ENCODE measurements around the gene ARHGAP20.
A peak's percentile ranks its signal among the peaks of the same experiment; 100 is the strongest.

Gene ARHGAP20

DNA sequence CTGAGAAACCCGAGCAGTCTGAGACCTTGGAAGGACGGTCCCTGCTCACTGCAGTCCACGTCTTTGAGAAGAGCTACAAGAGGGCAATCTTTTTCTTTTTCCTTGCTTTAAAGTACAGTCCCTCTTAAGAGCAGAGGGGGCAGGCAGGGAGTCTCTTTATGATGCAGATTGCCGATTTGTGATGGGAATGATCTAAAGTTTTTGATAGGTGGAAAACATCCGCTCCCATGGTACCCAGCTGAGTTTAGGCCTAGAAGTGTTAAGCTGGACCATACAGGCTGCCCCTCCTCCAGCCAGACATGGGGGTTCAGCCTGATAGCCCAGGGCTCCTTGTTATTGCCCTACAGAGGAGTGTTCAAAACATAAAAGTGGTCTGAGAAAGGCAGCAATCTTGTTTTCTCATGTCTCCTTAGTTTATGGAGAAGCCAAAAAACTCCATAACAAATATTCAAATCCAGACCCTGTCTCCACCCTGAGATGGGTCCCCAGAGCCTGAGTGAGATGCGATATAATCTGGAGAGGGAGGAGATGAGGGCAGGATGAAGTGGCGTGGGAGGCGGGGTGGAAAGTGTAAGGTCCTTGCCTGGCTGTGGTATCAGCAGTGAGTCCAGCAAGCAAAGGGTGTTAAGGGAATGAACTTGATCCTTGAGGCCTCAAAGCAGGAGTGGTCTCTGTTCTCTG is 147.4 kb downstream of the ARHGAP20 start:
- peak overlapping the region; percentile 22 for H3K4me3 ChIP-seq (ENCODE audit: low read depth, low read length)
- H3K9me3 ChIP-seq (ENCODE audit: control insufficient read depth, insufficient read depth, low read length), result no peaks in the 10 kb centered on the region
- no peaks in the 10 kb centered on the region for H3K27me3 ChIP-seq (ENCODE audit: control insufficient read depth, insufficient read depth, low read length)
- H3K36me3 ChIP-seq (ENCODE audit: control insufficient read depth, insufficient read depth, low read length), result no peaks in the 10 kb centered on the region
- H3K4me1 ChIP-seq (ENCODE audit: control insufficient read depth, insufficient read depth, low read length), result peaks cover 13% of the 10 kb centered on the region
- no peak overlapping the region for H3K9ac ChIP-seq (ENCODE audit: low read depth, low read length)

- H3K36me3 ChIP-seq (ENCODE audit: control insufficient read depth, insufficient read depth, low read length), result no peaks in the 10 kb centered on the region
- no peak overlapping the region for H3K4me3 ChIP-seq (ENCODE audit: low read depth, low read length)
- H3K9me3 ChIP-seq (ENCODE audit: control insufficient read depth, insufficient read depth, low read length), result no peaks in the 10 kb centered on the region
- H3K9ac ChIP-seq (ENCODE audit: low read depth, low read length), result no peak overlapping the region
- H3K27me3 ChIP-seq (ENCODE audit: control insufficient read depth, insufficient read depth, low read length), result no peaks in the 10 kb centered on the region
- H3K4me1 ChIP-seq (ENCODE audit: control insufficient read depth, insufficient read depth, low read length), result no peaks in the 10 kb centered on the region
These were observed 167.5 kb downstream of the ARHGAP20 start for GRCh38 chr11:110544779-110545178.

DNA sequence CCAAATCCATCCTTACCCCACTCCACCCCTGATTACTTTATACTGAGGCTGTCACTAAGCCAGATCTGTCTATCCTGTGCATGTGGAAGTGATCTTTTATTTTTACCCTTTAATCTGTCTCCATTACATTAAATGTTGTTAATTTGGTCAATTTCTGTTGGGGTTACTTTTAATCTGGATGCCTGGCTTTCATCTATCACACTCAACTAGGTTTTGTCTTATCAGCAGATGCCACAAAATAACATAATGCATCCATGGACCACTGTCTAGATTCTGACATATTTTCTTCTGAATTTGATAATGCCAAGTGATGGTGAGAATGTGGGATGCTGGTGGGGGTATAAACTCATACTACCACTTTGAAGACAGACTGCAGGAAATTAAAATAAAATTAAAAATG is 174.1 kb downstream of the ARHGAP20 start:
- no peaks in the 10 kb centered on the region for H3K27me3 ChIP-seq (ENCODE audit: control insufficient read depth, insufficient read depth, low read length)
- H3K9me3 ChIP-seq (ENCODE audit: control insufficient read depth, insufficient read depth, low read length), result no peaks in the 10 kb centered on the region
- H3K4me3 ChIP-seq (ENCODE audit: low read depth, low read length), result no peak overlapping the region
- H3K4me1 ChIP-seq (ENCODE audit: control insufficient read depth, insufficient read depth, low read length), result no peaks in the 10 kb centered on the region
- no peaks in the 10 kb centered on the region for H3K36me3 ChIP-seq (ENCODE audit: control insufficient read depth, insufficient read depth, low read length)
- no peak overlapping the region for H3K9ac ChIP-seq (ENCODE audit: low read depth, low read length)

GRCh38 chr11:110530900-110531741 is 181.1 kb downstream of the ARHGAP20 start:
- H3K4me3 ChIP-seq (ENCODE audit: low read depth, low read length), result no peak overlapping the region
- no peaks in the 10 kb centered on the region for H3K27me3 ChIP-seq (ENCODE audit: control insufficient read depth, insufficient read depth, low read length)
- H3K36me3 ChIP-seq (ENCODE audit: control insufficient read depth, insufficient read depth, low read length), result no peaks in the 10 kb centered on the region
- H3K4me1 ChIP-seq (ENCODE audit: control insufficient read depth, insufficient read depth, low read length), result no peaks in the 10 kb centered on the region
- no peak overlapping the region for H3K9ac ChIP-seq (ENCODE audit: low read depth, low read length)
- H3K9me3 ChIP-seq (ENCODE audit: control insufficient read depth, insufficient read depth, low read length), result no peaks in the 10 kb centered on the region

- H3K9me3 ChIP-seq (ENCODE audit: control insufficient read depth, insufficient read depth, low read length), result no peaks in the 10 kb centered on the region
- no peak overlapping the region for H3K4me3 ChIP-seq (ENCODE audit: low read depth, low read length)
- H3K36me3 ChIP-seq (ENCODE audit: control insufficient read depth, insufficient read depth, low read length), result no peaks in the 10 kb centered on the region
- no peaks in the 10 kb centered on the region for H3K27me3 ChIP-seq (ENCODE audit: control insufficient read depth, insufficient read depth, low read length)
- H3K4me1 ChIP-seq (ENCODE audit: control insufficient read depth, insufficient read depth, low read length), result no peaks in the 10 kb centered on the region
- no peak overlapping the region for H3K9ac ChIP-seq (ENCODE audit: low read depth, low read length)
These were observed 183.2 kb downstream of the ARHGAP20 start for GRCh38 chr11:110529043-110529442.

GRCh38 chr11:110527146-110527545 is 185.1 kb downstream of the ARHGAP20 start:
- Histone ChIP-seq H3K36me3 (ENCODE audit: control insufficient read depth, insufficient read depth, low read length) (no peaks in the 10 kb centered on the region), H3K9me3 (ENCODE audit: control insufficient read depth, insufficient read depth, low read length) (no peaks in the 10 kb centered on the region), H3K4me1 (ENCODE audit: control insufficient read depth, insufficient read depth, low read length) (no peaks in the 10 kb centered on the region), H3K27me3 (ENCODE audit: control insufficient read depth, insufficient read depth, low read length) (no peaks in the 10 kb centered on the region), H3K9ac (ENCODE audit: low read depth, low read length) (no peak overlapping the region), H3K4me3 (ENCODE audit: low read depth, low read length) (no peak overlapping the region)

All from iPS-15b (cell line).